Breast epithelium (tissue), 3 donors: ENCODE results near the gene TMEM178B.

Experiments used
- CTCF ChIP-seq, 3 donors: fragments of 450-650 bp; IDR thresholded peaks; one replicate each; pipeline ENCODE4 v1.5.1; 2016 to 2017; ENCODE audit warnings: antibody characterized with exemption in 3 of 3, mild to moderate bottlenecking in 3 of 3, moderate library complexity in 3 of 3
- POLR2A ChIP-seq: fragments of 450-650 bp; IDR thresholded peaks from one replicate; pipeline ENCODE4 v1.6.1; 2016; ENCODE audit warnings: antibody characterized with exemption, mild to moderate bottlenecking, moderate library complexity
- POLR2AphosphoS5 ChIP-seq, 3 donors: sonication (generic); formaldehyde crosslinking; IDR thresholded peaks; one replicate each; pipeline ENCODE4 v1.6.1; 2017; ENCODE audit warnings: antibody characterized with exemption in 3 of 3

GRCh38 chr7:141290973-141291372, 217.1 kb downstream of the TMEM178B start:
- TF ChIP-seq CTCF (IDR thresholded peaks at IDR 0.05) (no peak), POLR2AphosphoS5 (IDR thresholded peaks at IDR 0.05) (no peak), POLR2A (no peak)
